Vagina (tissue), 2 donors: Measurements from ENCODE around the gene ALDH3B1.

Source experiments
- CTCF ChIP-seq, 3 experiments: fragments of 450-650 bp in 2 of 3; fragments of 200-600 bp in 1 of 3; sonication (generic) in 1 of 3; IDR thresholded peaks; one replicate each; pipeline ENCODE4 v1.5.1; 2017 to 2019; ENCODE audit warnings: antibody characterized with exemption in 3 of 3, mild to moderate bottlenecking in 2 of 3, moderate library complexity in 2 of 3
- POLR2A ChIP-seq, 2 donors: fragments of 450-650 bp; IDR thresholded peaks; one replicate each; pipeline ENCODE4 v1.6.1; 2017; ENCODE audit warnings: antibody characterized with exemption in 2 of 2, mild to moderate bottlenecking in 2 of 2, moderate library complexity in 2 of 2
- POLR2AphosphoS5 ChIP-seq, 2 donors: sonication (generic); formaldehyde crosslinking; IDR thresholded peaks; one replicate each; pipeline ENCODE4 v1.9.0; 2017; ENCODE audit warnings: antibody characterized with exemption in 2 of 2, mild to moderate bottlenecking in 2 of 2, low read depth in 1 of 2; ENCODE audit not compliant: insufficient read depth in 1 of 2

- TF ChIP-seq POLR2A (IDR thresholded peaks at IDR 0.05): no peak
- TF ChIP-seq POLR2AphosphoS5 (IDR thresholded peaks at IDR 0.05; ENCODE audit: insufficient read depth in 1 of 2, low read depth in 1 of 2): no peak
- no peak for TF ChIP-seq CTCF (IDR thresholded peaks at IDR 0.05)
Measured at GRCh38 chr11:68040957-68041591, 30.9 kb downstream of the ALDH3B1 start.
